ENCODE results near the gene TMEM132D.

Gene TMEM132D

GRCh38 chr12:129566800-129567199 is 337.0 kb downstream of the TMEM132D start:
- FAIRE-seq (no peak), DNase-seq (ENCODE audit: insufficient read length, low spot score) (no peak)
- no peak for TF ChIP-seq CTCF (IDR thresholded peaks at IDR 0.05; ENCODE audit: insufficient read depth, missing control alignments)

GRCh38 chr12:129564768-129565167 is 339.1 kb downstream of the TMEM132D start:
- FAIRE-seq: no peak
- no peak for TF ChIP-seq CTCF (IDR thresholded peaks at IDR 0.05; ENCODE audit: insufficient read depth, missing control alignments)
- no peak for DNase-seq (ENCODE audit: insufficient read length, low spot score)

DNA sequence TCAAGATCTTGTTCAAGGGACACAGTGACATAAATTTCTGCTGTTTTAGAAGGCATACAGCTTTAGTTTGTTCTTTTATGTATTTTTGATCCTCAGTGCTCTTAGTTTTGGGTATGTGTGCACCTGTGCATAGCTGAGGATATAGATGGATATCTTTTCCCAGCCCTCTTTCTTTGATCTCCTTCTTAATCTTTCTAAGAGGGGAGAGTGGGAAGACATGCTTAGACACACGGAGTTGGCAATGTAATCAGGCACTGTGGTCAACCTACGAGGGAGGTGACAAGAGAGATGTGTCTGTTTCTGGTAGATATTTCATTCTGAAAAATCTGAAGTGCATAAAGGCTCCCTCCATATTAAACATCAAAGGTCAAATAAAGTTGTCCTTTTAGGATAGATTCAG is 340.6 kb downstream of the TMEM132D start:
- TF ChIP-seq CTCF (IDR thresholded peaks at IDR 0.05; ENCODE audit: insufficient read depth, missing control alignments): no peak
- DNase-seq (ENCODE audit: insufficient read length, low spot score) (no peak), FAIRE-seq (no peak)

GRCh38 chr12:129561304-129561703 is 342.5 kb downstream of the TMEM132D start:
- TF ChIP-seq CTCF (IDR thresholded peaks at IDR 0.05; ENCODE audit: insufficient read depth, missing control alignments): no peak
- FAIRE-seq: no peak

GRCh38 chr12:129559776-129560175 is 344.0 kb downstream of the TMEM132D start:
- no peak for FAIRE-seq
- TF ChIP-seq CTCF (IDR thresholded peaks at IDR 0.05; ENCODE audit: insufficient read depth, missing control alignments): no peak
- DNase-seq (ENCODE audit: insufficient read length, low spot score): no peak

More at GRCh38 chr12:129561304-129561703, 342.5 kb downstream of the TMEM132D start:
- DNase-seq (ENCODE audit: insufficient read length, low spot score): no peak

- no peak for FAIRE-seq
- TF ChIP-seq CTCF (IDR thresholded peaks at IDR 0.05; ENCODE audit: insufficient read depth, missing control alignments): no peak
- DNase-seq (ENCODE audit: insufficient read length, low spot score): no peak
Observed at GRCh38 chr12:129558036-129558435, 345.8 kb downstream of the TMEM132D start.

- no peak for FAIRE-seq
- TF ChIP-seq CTCF (IDR thresholded peaks at IDR 0.05; ENCODE audit: insufficient read depth, missing control alignments): no peak
- no peak for DNase-seq (ENCODE audit: insufficient read length, low spot score)
Observed at GRCh38 chr12:129556082-129556481, 347.7 kb downstream of the TMEM132D start.
